PC-9 (cell line): ENCODE results near the gene MLKL. TPM values are rescaled to one million over a fixed set of nuclear protein-coding genes. Genes with fewer than 3 reads are reported as not detected.

Experiments
- BruUV-seq: library from RNA; stranded (reverse); fragments of 400-500 nt; replicated peaks from 2 replicates; lab custom pipeline; 2021; lab: Mats Ljungman, UMichigan
- CTCF ChIA-PET: fragments of 300-600 bp; sonication (Branson Sonifier 250); formaldehyde crosslinking; loops from one replicate; lab custom pipeline; 2022; ENCODE audit warnings: antibody characterized with exemption; lab: Charles Lee
- POLR2A ChIA-PET: fragments of 300-600 bp; sonication (Branson Sonifier 250); formaldehyde crosslinking; loops from one replicate; lab custom pipeline; 2022; ENCODE audit warnings: antibody characterized with exemption; ENCODE audit not compliant: unreplicated experiment; lab: Charles Lee
- DNase-seq, 2 experiments: peaks; one replicate each; pipeline versions ENCODE4 v3.0.0 to v3.0.0-alpha.2; 2015 to 2022; ENCODE audit warnings: mixed read lengths in 1 of 2
- H2AFZ ChIP-seq: fragments of 200-600 bp; sonication (generic); 2 replicates; pipeline ENCODE4 v1.8.1; 2017; ENCODE audit warnings: antibody characterized with exemption
- H3F3A ChIP-seq: fragments of 200-600 bp; sonication (generic); 2 replicates; pipeline ENCODE4 v1.8.1; 2017; ENCODE audit warnings: antibody characterized with exemption, mild to moderate bottlenecking, low read depth; ENCODE audit not compliant: insufficient read depth
- H3K27ac ChIP-seq: fragments of 200-600 bp; sonication (generic); 2 replicates; pipeline ENCODE4 v1.6.1; 2016; ENCODE audit warnings: mixed run types
- H3K27me3 ChIP-seq: fragments of 200-600 bp; sonication (generic); 2 replicates; pipeline ENCODE4 v1.6.1; 2016; ENCODE audit warnings: low read depth, mixed run types; ENCODE audit not compliant: insufficient read depth
- H3K36me3 ChIP-seq: fragments of 200-600 bp; sonication (generic); 2 replicates; pipeline ENCODE4 v1.6.1; 2016; ENCODE audit warnings: low read depth, mixed run types
- H3K4me1 ChIP-seq: fragments of 200-600 bp; sonication (generic); replicated peaks from 2 replicates; pipeline ENCODE4 v1.6.1; 2016; ENCODE audit warnings: mixed run types; ENCODE audit not compliant: insufficient read depth
- H3K4me2 ChIP-seq: fragments of 200-600 bp; sonication (generic); 2 replicates; pipeline ENCODE4 v1.6.1; 2017; ENCODE audit warnings: mixed run types
- H3K4me3 ChIP-seq: fragments of 200-600 bp; sonication (generic); 2 replicates; pipeline ENCODE4 v1.6.1; 2016; ENCODE audit warnings: mixed run types
- H3K79me2 ChIP-seq: fragments of 200-600 bp; sonication (generic); 2 replicates; pipeline ENCODE4 v1.6.1; 2017; ENCODE audit warnings: low read depth, mixed run types
- H3K9me2 ChIP-seq: fragments of 200-600 bp; sonication (generic); 2 replicates; pipeline ENCODE4 v1.8.1; 2017; ENCODE audit warnings: mild to moderate bottlenecking; ENCODE audit not compliant: insufficient read depth
- H3K9me3 ChIP-seq: fragments of 200-600 bp; sonication (generic); 2 replicates; pipeline ENCODE4 v1.8.1; 2016; ENCODE audit warnings: low read depth; ENCODE audit not compliant: insufficient read depth
- H4K20me1 ChIP-seq: fragments of 200-600 bp; sonication (generic); 2 replicates; pipeline ENCODE4 v1.8.1; 2017; ENCODE audit not compliant: insufficient read depth
- CTCF ChIP-seq: fragments of 200-600 bp; sonication (generic); conservative IDR thresholded peaks from 2 replicates; pipeline ENCODE4 v1.6.1; 2017; ENCODE audit warnings: mixed run types, antibody characterized with exemption, mild to moderate bottlenecking, moderate library complexity
- EZH2 ChIP-seq: fragments of 200-600 bp; sonication (generic); IDR thresholded peaks from 2 replicates; pipeline ENCODE4 v1.8.0; 2017; ENCODE audit warnings: antibody characterized with exemption, low read depth
- intact Hi-C: fragments of 100-400 bp; cut with micrococcal nuclease; formaldehyde crosslinking; loops from one replicate; pipeline ENCODE4 v1.10.0; 2022; ENCODE audit not compliant: unreplicated experiment
- total RNA-seq: library from RNA; stranded (reverse); gene quantifications from 2 replicates; pipeline ENCODE4 v1.2.3, GENCODE V29; 2021

Gene MLKL
- total RNA-seq, 1 experiment from 2014 or later: 11.2 TPM

- Histone ChIP-seq H3K9me2 (no peaks in the 10 kb centered on the region), H3F3A (peaks cover 39% of the 10 kb centered on the region; the same call in 1 of the 2 replicates), H2AFZ (no peak overlapping the region), H3K9me3 (no peaks in the 10 kb centered on the region), H3K27ac (peak overlapping the region; percentile 91), H3K4me2 (peak overlapping the region; percentile 23; the same call in 1 of the 2 replicates), H4K20me1 (no peaks in the 10 kb centered on the region), H3K79me2 (0 out of 2 replicates have a peak, but pooled peaks cover 5% of the 10 kb centered on the region), H3K36me3 (no peaks in the 10 kb centered on the region), H3K4me3 (no peak overlapping the region), H3K4me1 (peaks cover 66% of the 10 kb centered on the region), H3K27me3 (no peaks in the 10 kb centered on the region)
- TF ChIP-seq CTCF: no peak
- TF ChIP-seq EZH2: no peak
- ChIA-PET POLR2A (no interaction called here), CTCF (interaction anchor here (0.6 kb wide), 1 partner anchor 13 kb away, joined by 12 read pairs; no protein-coding TSS in a partner anchor)
- no peak for DNase-seq
- BruUV-seq: no TSS peak
- intact Hi-C loops: loop anchor here (5.0 kb wide), 1 partner anchor 35 kb away; no protein-coding TSS in a partner anchor
Measured at GRCh38 chr16:74742051-74742481, 41.4 kb upstream of the MLKL start.

- no peaks in the 10 kb centered on the region for H4K20me1 ChIP-seq
- no peak overlapping the region for H2AFZ ChIP-seq
- peak overlapping the region; percentile 74 for H3K4me2 ChIP-seq
- H3K4me1 ChIP-seq: peaks cover 75% of the 10 kb centered on the region
- no peaks in the 10 kb centered on the region for H3K27me3 ChIP-seq
- peak overlapping the region; percentile 40; the same call in 1 of the 2 replicates for H3K4me3 ChIP-seq
- intact Hi-C loops: loop anchor here (5.0 kb wide), 1 partner anchor 34 kb away; no protein-coding TSS in a partner anchor
- no peaks in the 10 kb centered on the region for H3K9me3 ChIP-seq
- peak overlapping the region; percentile 95 for H3K27ac ChIP-seq
- DNase-seq: peak; percentile 83 to 94
- H3K79me2 ChIP-seq: 0 out of 2 replicates have a peak, but pooled peaks cover 5% of the 10 kb centered on the region
- no peak for TF ChIP-seq EZH2
- TF ChIP-seq CTCF: no peak
- BruUV-seq: no TSS peak
- no peaks in the 10 kb centered on the region for H3K36me3 ChIP-seq
- H3K9me2 ChIP-seq: no peaks in the 10 kb centered on the region
- peaks cover 39% of the 10 kb centered on the region; the same call in 1 of the 2 replicates for H3F3A ChIP-seq
- ChIA-PET CTCF (no interaction called here), POLR2A (no interaction called here)
Measured at GRCh38 chr16:74740795-74741304, 40.2 kb upstream of the MLKL start.

GRCh38 chr16:74739275-74739674 is 38.6 kb upstream of the MLKL start:
- H3K36me3 ChIP-seq: no peaks in the 10 kb centered on the region
- H3K9me2 ChIP-seq: no peaks in the 10 kb centered on the region
- intact Hi-C loops: loop anchor here (2.0 kb wide), 1 partner anchor 36 kb away; the partner anchor contains the start of gene FA2H
- H2AFZ ChIP-seq: no peak overlapping the region
- no TSS peak for BruUV-seq
- H3K27me3 ChIP-seq: no peaks in the 10 kb centered on the region
- H3K4me2 ChIP-seq: no peak overlapping the region
- no peak for TF ChIP-seq CTCF
- no peak for TF ChIP-seq EZH2
- no peaks in the 10 kb centered on the region for H4K20me1 ChIP-seq
- no peak overlapping the region for H3K27ac ChIP-seq
- no peak for DNase-seq
- H3K79me2 ChIP-seq: 0 out of 2 replicates have a peak, but pooled peaks cover 5% of the 10 kb centered on the region
- H3K4me3 ChIP-seq: no peak overlapping the region
- ChIA-PET CTCF (no interaction called here), POLR2A (no interaction called here)
- no peaks in the 10 kb centered on the region for H3K9me3 ChIP-seq
- peaks cover 32% of the 10 kb centered on the region; the same call in 1 of the 2 replicates for H3F3A ChIP-seq
- peaks cover 70% of the 10 kb centered on the region for H3K4me1 ChIP-seq
